ENCODE results near the gene OPCML.
A peak's percentile ranks its signal among the peaks of the same experiment; 100 is the strongest.

OPCML gene

DNA sequence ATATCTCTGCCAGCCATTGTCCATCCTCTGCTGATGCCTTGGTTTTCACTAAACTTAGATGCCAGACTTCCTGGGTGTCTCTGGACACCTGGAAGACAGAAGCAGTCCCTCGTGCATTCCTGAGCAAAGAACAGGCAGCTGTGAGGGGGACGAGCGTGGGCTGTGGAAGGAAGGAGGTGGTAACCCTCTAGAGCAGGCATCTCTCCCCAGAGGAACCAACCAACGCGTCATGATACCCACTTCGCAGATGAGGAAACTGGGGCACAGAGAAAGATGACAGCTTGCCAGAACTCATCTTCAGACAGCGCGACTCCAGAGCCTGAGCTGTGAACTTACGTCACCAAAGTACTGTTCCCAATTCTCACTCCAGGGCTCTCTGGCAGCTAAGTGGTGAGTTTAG lies 123.4 kb downstream of the OPCML start:
- TF ChIP-seq, protein P1, sequence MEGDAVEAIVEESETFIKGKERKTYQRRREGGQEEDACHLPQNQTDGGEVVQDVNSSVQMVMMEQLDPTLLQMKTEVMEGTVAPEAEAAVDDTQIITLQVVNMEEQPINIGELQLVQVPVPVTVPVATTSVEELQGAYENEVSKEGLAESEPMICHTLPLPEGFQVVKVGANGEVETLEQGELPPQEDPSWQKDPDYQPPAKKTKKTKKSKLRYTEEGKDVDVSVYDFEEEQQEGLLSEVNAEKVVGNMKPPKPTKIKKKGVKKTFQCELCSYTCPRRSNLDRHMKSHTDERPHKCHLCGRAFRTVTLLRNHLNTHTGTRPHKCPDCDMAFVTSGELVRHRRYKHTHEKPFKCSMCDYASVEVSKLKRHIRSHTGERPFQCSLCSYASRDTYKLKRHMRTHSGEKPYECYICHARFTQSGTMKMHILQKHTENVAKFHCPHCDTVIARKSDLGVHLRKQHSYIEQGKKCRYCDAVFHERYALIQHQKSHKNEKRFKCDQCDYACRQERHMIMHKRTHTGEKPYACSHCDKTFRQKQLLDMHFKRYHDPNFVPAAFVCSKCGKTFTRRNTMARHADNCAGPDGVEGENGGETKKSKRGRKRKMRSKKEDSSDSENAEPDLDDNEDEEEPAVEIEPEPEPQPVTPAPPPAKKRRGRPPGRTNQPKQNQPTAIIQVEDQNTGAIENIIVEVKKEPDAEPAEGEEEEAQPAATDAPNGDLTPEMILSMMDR (IDR thresholded peaks at IDR 0.05): no peak

DNA sequence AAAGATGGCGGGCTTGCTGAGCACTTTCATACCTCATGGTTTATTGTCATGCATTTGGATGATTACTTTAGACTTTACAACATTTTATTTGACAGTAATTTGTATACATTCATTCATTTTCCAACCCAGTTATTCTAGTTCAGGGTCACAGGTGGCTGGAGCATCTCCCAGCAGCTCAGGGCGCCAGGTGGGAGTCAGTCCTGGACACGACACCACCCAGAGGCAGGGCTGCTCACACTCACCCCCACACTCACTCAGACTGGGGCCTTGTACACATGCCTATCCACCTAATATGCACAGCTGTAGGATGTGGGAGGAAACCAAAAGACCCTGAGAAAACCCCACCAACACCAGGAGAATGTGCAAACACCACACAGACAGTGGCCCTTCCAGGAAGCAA lies 123.9 kb downstream of the OPCML start:
- TF ChIP-seq, protein P1 (IDR thresholded peaks at IDR 0.05): no peak

DNA sequence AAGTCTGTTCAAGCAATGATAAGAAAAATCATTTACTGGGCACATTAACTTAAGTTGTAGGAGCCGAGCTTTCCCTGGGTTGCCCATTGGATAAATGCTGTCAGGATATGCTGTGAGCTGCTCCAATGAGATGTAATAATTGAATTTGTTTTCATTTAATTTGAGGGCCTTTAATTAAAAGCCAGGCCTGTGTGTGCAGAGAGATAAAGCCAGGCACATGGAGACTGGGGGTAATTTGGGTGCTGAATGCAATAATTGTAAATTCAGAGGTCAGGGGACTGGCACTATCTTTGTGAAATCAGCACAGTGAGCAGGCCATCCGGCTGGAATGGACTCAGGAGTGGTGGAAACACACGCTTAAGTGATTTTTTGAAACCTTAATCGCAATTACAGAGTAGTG lies 125.8 kb downstream of the OPCML start:
- TF ChIP-seq, protein P1 (IDR thresholded peaks at IDR 0.05): no peak

DNA sequence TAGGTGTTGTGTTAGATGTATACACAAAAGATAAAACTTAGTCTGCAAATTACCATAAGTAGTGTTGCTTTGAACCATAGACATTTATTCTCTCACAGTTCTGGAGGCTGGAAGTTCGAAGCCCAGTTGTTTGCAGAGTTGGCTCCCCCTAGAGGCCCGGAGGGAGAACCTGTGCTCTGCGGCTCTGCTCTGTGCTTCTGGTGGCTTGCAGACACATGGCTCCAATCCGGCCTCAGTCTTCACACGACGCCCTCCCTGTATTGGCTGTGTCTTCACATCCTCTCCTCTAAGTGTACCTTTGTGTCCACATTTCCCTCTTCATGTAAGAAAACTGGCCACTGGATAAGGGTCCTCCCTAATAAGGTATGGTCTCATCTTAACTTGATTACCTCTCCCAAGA lies 128.4 kb downstream of the OPCML start:
- TF ChIP-seq, protein P1 (IDR thresholded peaks at IDR 0.05): peak; percentile 45

DNA sequence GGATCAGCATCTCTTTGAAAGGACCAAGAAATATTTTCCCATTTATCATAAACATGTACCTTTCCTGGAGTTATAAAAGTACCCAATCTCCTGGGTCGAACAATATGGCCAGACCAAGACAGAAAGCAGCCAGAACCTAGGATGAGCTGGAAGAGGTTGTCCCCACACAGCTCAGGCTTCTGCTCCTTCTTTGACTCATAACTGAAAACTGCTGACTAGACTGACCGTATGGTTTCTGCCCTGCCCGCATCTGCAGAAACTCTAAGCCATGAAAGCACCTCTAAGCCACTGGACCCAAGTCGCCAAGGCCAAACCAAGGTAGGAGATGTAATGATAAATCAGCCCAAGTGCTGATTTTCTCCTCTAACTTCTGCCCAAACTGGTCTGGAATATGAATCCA lies 129.8 kb downstream of the OPCML start:
- TF ChIP-seq, protein P1 (IDR thresholded peaks at IDR 0.05): no peak

DNA sequence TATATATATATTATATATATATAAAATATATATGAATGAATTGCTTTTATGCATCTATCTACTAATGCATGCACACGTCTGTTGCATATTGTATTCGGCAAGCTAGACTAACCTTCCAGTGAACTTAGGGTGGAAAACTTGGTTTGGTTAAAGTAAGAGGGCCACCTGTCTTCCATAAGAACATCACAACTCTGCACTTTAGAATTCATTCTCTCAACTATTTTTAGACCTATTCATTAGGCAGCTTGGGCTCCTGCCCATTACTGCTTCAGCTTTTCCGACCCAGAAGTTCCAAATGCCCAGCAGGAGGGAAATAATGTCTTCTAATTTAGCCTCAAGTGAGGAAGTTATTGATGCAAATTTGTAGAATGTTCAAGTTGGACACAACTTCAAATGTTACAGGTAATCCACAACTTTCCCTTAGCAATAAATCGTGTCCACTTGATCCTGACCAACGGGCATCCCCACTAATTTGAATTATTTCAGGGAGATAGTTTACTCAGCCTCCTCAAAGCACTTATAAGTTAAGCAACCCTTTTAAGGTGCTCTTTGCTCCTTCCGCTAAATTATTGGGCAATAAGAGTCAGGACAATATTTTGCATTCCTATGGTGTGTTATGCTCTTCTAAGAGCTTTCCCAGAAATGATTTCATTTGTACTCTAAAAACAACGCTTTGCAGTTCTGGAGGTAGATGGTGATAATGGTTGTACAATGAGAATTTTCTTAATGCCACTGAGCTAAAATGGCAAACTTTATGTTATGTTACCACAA lies 132.3 kb downstream of the OPCML start:
- TF ChIP-seq, protein P1 (IDR thresholded peaks at IDR 0.05): no peak

DNA sequence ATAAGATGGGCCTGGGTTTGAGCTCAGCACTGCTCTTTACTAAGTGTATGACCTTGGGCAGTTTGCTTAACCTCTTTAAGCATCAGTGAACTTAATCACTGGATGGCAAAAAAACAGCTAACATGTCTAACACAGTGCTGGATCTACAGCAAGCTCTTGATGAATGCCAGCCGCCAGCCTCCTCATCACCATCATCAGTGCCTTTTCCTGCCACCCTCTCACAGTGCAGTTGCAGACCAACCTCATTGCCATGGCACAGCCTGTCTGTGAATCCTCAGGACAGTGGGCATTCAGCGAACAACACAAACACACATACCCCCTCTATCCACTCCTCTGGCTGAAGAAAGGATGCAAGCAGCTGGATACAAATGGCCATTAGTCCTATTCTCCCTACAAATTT lies 133.0 kb downstream of the OPCML start:
- TF ChIP-seq, protein P1 (IDR thresholded peaks at IDR 0.05): no peak

DNA sequence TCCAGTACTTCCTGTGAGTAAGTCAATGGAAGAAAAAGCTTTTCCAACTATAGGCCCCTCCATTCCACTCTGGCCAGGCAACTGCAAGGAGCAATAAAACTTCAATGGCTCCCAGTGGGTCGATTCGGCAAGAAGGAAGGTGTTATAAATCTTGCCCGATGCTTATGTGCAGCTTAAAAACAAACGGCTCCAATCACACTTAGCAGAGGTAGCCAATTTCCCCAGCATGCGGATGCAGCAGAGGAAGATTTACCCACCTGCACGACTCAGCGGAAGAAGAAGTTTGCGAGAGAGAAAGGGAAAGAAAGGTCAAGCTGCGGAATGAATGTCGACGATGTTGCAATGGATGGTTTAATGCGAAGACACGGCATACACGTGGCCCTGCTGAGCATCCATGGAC lies 141.5 kb downstream of the OPCML start:
- TF ChIP-seq, protein P1 (IDR thresholded peaks at IDR 0.05): no peak
